ENCODE data around the gene CRK.

CRK gene

DNA sequence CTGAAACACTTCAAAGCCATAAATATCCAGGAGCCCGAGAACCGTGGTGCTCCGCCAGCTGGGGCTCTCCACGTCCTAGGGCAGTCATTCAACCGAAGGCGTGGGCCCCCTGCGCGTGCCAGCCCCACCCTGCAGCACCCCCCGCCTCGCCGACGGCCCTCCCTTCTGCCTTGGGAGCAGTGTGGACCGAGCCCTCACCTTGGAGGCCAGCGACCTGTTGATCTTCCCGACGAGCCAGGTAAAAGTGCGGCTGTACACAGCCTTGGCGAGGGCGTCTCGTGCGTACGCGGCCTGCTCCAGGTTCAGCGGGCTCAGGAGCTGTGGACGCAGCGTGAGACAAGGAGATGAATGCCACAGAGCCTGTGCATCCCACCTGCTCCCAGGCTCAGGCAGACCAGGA is 22.4 kb upstream of the CRK start:
- H3K4me3 ChIP-seq (ENCODE audit: low read depth, low read length), result no peak overlapping the region
- TF ChIP-seq CTCF (IDR thresholded peaks at IDR 0.05; ENCODE audit: low read depth, low read length), result no peak

DNA sequence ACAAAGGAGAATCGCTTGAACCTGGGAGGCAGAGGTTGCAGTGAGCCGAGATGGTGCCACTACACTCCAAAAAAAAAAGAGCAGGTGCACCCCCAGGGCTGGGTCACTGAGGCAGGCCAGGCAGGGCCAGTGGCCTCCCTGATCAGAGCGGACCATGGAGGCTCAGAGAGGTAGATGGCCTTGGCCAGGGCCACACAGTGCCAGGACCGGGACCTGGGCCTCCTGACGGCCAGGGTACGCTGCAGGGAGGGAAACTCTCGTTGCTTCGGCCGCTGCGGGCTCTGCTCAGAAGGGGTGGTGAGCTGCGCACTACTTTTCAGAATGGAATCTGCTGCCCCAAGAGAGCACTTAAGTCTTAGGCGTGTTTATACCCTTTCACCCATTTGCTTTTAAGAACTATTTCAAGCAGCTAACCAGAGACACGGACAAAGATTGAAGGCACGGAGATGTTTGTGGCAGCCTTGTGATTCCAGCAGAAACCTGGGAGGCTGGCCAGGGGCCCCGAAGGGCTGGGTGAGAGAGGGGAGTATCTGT is 19.4 kb upstream of the CRK start:
- TF ChIP-seq CTCF (IDR thresholded peaks at IDR 0.05; ENCODE audit: low read depth, low read length), result no peak
- H3K4me3 ChIP-seq (ENCODE audit: low read depth, low read length), result no peak overlapping the region

GRCh38 chr17:1474402-1475189 is 18.6 kb upstream of the CRK start:
- no peak for TF ChIP-seq CTCF (IDR thresholded peaks at IDR 0.05; ENCODE audit: low read depth, low read length)

DNA sequence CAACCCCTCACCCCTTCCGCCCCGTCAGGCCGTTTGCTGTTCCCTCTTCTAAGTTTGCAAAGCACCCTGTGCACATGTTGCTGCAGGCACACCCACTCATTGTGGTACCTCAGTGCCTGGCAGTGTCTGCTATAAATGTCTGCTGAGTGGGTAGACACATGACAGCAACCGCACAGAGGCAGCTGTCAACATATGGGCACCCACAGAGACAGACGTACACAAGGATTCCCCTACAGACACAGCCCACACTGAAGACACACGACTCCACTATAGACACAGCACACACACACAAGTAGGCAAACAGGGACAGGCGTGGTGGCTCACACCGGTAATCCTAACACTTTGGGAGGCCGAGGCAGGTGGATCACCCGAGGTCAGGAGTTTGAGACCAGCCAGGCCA is 17.8 kb upstream of the CRK start:
- no peak overlapping the region for H3K4me3 ChIP-seq (ENCODE audit: low read depth, low read length)
- no peak for TF ChIP-seq CTCF (IDR thresholded peaks at IDR 0.05; ENCODE audit: low read depth, low read length)

More at GRCh38 chr17:1474402-1475189, 18.6 kb upstream of the CRK start:
- no peak overlapping the region for H3K4me3 ChIP-seq (ENCODE audit: low read depth, low read length)

DNA sequence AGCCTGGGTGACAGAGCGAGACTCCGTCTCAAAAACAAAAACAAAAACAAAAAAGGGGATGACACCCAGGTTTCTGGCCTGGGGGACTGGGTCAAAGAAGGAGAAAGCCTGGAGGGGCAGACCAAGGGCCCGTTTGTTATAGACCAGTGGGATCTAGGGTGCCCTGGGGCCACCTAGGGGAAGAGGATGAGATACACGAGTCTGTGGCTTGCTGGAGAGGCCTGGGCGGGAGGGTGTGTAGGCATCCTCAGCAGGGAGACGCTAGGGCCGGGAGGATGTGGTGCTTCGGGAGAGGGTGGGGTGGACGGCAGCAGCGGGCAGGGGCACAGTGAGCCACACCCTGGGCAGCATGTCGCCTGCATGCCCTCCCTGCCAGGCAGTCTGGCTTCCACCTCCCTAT is 17.1 kb upstream of the CRK start:
- no peak for TF ChIP-seq CTCF (IDR thresholded peaks at IDR 0.05; ENCODE audit: low read depth, low read length)
- no peak overlapping the region for H3K4me3 ChIP-seq (ENCODE audit: low read depth, low read length)

- H3K4me3 ChIP-seq (ENCODE audit: low read depth, low read length), result no peak overlapping the region
- TF ChIP-seq CTCF (IDR thresholded peaks at IDR 0.05; ENCODE audit: low read depth, low read length), result no peak
Observed at GRCh38 chr17:1471911-1472821, 16.1 kb upstream of the CRK start.

Measured in WI38 (cell line).